GM23248 (cell line): ENCODE measurements around the gene RBSN.

ENCODE experiments used
- EZH2 ChIP-seq: fragments of 200-600 bp; sonication (generic); IDR thresholded peaks from 2 replicates; pipeline ENCODE4 v1.6.1; 2018; ENCODE audit warnings: antibody characterized with exemption, mild to moderate bottlenecking; ENCODE audit not compliant: insufficient read depth, poor library complexity, severe bottlenecking
- EZH2phosphoT487 ChIP-seq: fragments of 200-600 bp; sonication (generic); IDR thresholded peaks from 2 replicates; pipeline ENCODE4 v1.6.1; 2018; ENCODE audit warnings: antibody characterized with exemption, moderate library complexity, mild to moderate bottlenecking, low read depth; ENCODE audit not compliant: insufficient read depth

DNA sequence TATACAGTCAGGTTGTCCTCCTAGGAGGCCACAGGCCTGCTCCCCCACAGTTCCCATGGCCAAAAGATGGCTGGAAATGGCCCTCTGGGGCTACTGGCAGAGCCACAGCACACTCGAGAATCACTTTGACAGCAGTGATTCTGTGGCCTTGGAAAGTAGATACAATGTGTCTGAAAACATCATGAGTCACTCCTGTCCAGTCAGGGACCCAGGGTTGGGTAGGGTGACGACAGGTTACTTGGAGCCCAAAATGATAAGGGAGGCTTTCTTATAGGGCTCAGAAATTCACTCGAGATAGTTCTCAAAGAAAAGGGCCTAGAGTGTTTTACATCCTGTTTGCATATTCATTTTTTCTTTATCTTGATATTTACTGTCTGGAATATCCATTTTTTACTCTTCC, 58.1 kb downstream of the RBSN start:
- no peak for TF ChIP-seq EZH2phosphoT487
- TF ChIP-seq EZH2: no peak
